Mononuclear cell (primary cell): Measurements from ENCODE around the gene OR9Q1. TPM values are rescaled to one million over a fixed set of nuclear protein-coding genes. Genes with fewer than 3 reads are reported as not detected.
"Not testable (repeated sequence)": the region's sequence is repeated elsewhere in the genome, so short reads cannot be mapped to it uniquely, and the experiment has no call there.

Experiments used
- H3K27me3 ChIP-seq: 2 replicates; pipeline ENCODE4 v1.6.0; 2011; ENCODE audit warnings: low read length, control low read depth; ENCODE audit not compliant: insufficient read depth
- H3K4me1 ChIP-seq: 2 replicates; pipeline ENCODE4 v1.5.1; 2011; ENCODE audit warnings: mild to moderate bottlenecking, low read length, control low read depth; ENCODE audit not compliant: insufficient read depth
- H3K4me3 ChIP-seq: 2 replicates; pipeline ENCODE4 v1.5.1; 2011; ENCODE audit warnings: mild to moderate bottlenecking, low read length, moderate library complexity
- H3K9me3 ChIP-seq: 2 replicates; pipeline ENCODE4 v1.5.1; 2011; ENCODE audit warnings: low read depth, mild to moderate bottlenecking, control low read depth, low read length
- total RNA-seq: library from RNA; depleted of rRNA; stranded (reverse); fragments of >200 nt; gene quantifications from one replicate; pipeline ENCODE4 v1.2.3, GENCODE V29; 2012

Gene OR9Q1, protein sequence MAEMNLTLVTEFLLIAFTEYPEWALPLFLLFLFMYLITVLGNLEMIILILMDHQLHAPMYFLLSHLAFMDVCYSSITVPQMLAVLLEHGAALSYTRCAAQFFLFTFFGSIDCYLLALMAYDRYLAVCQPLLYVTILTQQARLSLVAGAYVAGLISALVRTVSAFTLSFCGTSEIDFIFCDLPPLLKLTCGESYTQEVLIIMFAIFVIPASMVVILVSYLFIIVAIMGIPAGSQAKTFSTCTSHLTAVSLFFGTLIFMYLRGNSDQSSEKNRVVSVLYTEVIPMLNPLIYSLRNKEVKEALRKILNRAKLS
- not detected for total RNA-seq

DNA sequence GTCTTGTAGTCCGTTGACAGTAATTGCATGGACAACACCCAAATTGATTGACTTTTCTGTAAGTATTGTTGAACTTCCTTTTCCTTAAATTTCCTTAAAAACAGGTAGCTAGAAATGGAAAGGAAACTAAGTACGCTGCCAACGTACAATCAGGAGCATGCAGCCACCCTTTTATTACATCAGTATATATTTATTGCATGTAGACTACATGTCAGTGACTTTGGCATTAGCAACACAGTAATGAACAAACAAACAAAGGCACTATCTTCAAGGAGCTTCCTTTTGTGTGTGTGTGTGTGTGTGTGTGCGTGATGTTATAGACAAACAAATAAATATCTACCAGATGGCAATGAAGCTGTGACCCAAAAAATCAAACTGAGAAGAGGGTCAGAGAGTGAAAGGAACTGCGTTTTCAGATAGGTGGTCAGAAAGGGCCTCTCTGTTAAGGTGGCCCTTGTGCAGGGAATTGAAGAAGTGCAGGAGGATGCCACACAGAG lies at the start of gene OR9Q1:
Gene OR9Q1 (plus strand): TSS at position 447 of the 497 bp plus-strand sequence. CDS start 155,564 bp downstream, outside the sequence.
- Histone ChIP-seq H3K4me3 (no peak within 1 kb of the TSS), H3K4me1 (no peaks in the 10 kb centered on the region), H3K27me3 (no peaks in the 10 kb centered on the region), H3K9me3 (no peaks in the 10 kb centered on the region)

DNA sequence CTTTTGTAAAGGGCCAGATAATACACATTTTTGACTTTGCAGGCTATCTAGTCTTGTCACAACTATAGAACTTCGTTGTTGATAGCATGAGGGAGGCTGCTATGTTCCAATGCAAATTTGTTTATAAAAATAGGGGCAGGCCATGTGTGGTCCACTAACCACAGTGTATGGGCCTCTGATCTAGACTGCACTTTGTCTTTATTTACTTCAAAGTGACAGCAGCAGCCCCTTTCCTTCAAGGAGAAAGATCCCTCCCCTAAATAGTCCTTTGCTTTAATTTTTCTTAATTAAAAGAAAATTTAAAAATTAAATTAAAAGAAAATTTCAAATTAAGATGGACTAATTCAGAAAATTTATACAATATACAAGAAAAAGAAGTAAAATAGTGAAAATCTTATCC lies 49.5 kb upstream of the OR9Q1 start:
- Histone ChIP-seq H3K27me3 (no peaks in the 10 kb centered on the region), H3K4me3 (no peak overlapping the region), H3K4me1 (peaks cover 5% of the 10 kb centered on the region), H3K9me3 (no peaks in the 10 kb centered on the region)

DNA sequence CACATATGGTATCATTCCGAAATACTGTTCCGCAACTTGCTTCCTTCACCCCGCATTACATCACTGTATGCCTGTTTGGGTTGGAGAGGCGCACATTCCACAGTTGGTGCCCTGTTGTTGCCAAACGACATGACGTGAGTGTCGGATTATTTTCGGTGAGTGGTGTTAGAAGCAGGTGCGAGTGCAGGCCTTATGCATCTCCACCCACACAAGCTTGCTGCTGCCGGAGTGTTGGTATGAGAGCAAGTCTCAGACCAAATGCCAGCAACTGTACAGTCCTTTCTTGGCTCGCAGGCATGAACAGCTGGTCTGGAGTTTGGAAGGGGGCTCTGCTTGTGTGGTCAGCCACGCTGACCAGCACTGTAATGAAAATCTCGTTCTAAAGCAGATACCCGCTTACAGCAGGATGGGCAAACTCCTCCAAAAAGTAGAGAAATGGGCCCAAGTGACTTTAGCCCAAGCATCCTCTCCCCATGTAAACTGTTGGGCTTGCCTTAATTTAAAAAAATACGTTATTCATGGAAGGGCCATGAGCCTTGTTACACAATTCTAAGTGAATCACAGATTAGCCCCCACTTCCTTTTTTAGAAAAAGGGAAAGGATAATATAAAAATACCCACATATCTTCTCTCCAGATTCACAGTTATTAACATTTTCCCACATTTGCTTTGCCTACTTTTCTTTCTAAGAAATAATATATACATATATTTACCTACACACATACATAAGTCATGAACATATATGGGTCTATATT lies 48.7 kb upstream of the OR9Q1 start:
- H3K27me3 ChIP-seq, result no peaks in the 10 kb centered on the region
- peaks cover 5% of the 10 kb centered on the region for H3K4me1 ChIP-seq
- no peak overlapping the region for H3K4me3 ChIP-seq
- no peaks in the 10 kb centered on the region for H3K9me3 ChIP-seq

DNA sequence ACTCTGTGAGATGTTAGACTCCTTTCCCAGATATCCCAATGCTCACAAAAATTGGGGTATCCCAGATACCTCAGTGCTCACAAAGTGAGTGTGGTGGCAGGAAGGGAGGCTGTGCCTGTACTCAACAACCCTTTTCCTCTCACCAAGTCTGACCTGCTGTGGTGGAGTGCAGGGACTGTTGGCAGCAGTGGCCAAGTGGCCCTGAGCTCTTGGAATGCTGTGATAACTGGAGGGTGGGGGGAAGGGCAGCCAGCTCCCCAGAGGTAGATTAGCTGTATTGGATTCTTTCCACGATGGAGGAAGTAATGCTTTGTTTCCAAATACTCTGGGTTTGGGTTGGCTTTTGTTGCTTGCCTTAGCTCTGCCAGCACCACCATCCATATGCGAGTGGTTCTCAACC lies 46.0 kb upstream of the OR9Q1 start:
- Histone ChIP-seq H3K4me1 (peaks cover 5% of the 10 kb centered on the region), H3K9me3 (no peaks in the 10 kb centered on the region), H3K27me3 (no peaks in the 10 kb centered on the region), H3K4me3 (no peak overlapping the region)

DNA sequence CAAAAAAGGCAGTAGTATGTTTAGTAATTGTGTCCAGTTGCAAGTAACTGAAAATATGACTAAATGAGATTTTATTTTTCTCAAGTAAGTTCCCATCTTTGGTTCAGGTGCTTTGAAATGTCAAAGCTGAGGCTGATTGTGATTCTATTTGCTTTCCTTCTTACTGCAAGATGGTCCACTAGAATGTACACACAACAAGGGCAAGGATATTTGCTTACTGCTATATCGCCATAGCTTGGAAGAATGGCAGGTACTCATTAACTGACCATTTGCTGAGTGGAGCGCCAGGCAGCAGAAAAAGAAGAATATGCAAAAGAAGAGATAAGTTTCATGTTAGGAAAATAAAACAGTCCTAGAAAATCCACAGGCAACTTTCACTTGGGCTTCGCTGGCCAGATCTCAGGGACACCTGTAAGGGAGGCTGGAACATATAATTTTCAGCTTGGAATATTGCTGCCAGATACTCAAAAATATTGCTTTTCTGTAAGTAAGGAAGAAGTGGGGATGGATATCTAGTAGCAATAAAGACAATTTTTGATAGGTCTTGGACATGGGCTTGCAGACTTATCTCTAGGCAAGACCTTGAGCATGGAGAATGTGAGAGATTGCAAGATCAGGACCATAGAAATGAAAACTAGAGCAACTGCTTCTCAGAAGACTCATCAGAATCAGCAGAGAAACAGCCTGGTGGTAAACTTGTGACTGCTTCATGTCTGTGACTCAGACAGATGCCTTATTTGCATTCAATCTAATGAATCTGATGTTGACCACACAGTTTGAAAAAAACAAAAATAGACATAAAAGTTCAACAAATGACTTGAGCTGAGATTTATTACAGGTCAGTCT lies 44.8 kb upstream of the OR9Q1 start:
- Histone ChIP-seq H3K4me3 (no peak overlapping the region), H3K27me3 (no peaks in the 10 kb centered on the region), H3K9me3 (no peaks in the 10 kb centered on the region), H3K4me1 (peaks cover 5% of the 10 kb centered on the region)

DNA sequence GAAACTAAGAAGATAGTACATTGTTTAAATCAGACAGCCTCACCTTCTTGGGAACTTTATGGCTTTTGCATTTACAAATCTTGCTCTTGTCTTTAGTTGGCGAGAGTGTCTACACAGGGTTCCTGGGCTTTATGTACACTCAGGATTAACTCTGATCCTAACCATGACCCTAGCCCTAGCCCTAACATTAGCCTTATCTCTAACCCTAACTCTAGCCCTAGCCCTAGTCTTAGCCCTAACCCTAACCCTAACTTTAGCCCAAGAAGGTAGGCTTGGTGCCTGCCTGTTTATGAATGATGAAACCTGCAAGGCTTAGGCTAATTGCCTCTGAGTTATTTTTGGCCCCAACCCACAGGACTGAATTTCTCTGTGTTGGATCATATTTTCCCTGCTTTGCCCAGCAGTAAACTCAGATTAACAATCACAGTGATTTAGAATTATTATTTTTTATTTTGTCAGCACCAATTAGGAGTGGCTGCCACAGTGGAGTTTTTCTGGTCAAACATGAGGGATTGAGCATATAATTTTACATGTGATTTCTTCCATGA lies 44.1 kb upstream of the OR9Q1 start:
- H3K27me3 ChIP-seq, result no peaks in the 10 kb centered on the region
- H3K9me3 ChIP-seq, result no peaks in the 10 kb centered on the region
- H3K4me1 ChIP-seq, result peaks cover 5% of the 10 kb centered on the region
- no peak overlapping the region for H3K4me3 ChIP-seq

DNA sequence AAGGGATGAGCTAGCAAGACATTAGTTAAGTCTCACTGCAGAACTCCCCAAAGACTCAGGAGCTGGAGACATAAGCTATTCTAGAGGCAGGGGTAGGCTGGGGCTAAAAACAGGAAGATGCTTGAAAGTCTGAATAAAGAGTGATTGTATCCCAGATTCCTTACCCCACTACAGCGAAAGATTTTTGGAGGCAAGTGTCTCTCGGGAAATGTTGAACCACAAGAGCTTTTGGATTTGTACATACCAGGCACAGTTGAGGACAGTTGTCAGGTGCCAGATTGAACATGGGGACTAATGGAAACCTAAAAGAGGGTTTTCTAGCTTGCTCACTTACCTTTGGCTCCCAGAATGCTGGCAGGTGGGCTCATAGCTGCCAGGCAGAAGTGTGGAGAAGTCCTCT lies 43.5 kb upstream of the OR9Q1 start:
- Histone ChIP-seq H3K27me3 (no peaks in the 10 kb centered on the region), H3K9me3 (no peaks in the 10 kb centered on the region), H3K4me1 (peaks cover under 1% of the 10 kb centered on the region), H3K4me3 (no peak overlapping the region)

DNA sequence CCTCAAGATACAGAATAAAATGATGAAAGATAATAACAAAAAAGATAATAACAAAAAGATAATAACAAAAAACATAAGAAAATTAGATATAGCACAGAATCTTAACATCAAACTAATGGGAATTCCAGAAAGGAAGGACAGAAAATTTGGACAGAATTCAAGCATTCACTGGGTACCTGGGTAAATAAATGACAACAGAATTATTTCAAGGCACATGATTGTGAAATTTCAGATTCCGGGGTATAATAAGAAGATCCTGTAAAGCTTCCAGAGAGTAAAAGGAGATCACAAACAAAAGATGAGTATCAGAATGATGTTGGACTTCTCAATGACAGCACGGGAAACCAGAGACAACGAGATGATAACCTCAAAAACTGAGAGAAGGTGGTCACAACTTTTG lies 42.1 kb upstream of the OR9Q1 start:
- no peak overlapping the region for H3K4me3 ChIP-seq
- H3K4me1 ChIP-seq, result no peaks in the 10 kb centered on the region
- no peaks in the 10 kb centered on the region for H3K9me3 ChIP-seq
- no peaks in the 10 kb centered on the region for H3K27me3 ChIP-seq

DNA sequence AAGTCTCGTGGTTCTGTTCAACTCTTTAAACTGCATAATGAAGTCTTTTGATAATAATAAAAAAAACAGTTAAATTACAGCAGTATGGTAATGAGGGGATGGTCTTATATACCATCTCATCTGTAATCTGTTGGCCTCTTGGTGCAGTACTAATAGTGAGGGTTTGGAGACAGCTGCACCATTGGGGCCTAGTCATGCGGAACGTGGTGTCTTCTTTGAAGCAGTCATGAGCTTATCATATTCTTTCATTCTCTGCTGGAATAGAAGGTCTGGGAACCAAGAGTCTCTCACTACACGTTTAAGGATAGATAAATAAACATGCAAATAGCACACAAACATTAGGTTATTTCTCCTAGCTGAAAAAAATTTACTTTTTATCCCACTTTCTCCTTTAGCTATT lies 40.9 kb upstream of the OR9Q1 start:
- H3K4me3 ChIP-seq, result no peak overlapping the region
- H3K27me3 ChIP-seq, result no peaks in the 10 kb centered on the region
- H3K9me3 ChIP-seq, result no peaks in the 10 kb centered on the region
- H3K4me1 ChIP-seq, result no peaks in the 10 kb centered on the region

DNA sequence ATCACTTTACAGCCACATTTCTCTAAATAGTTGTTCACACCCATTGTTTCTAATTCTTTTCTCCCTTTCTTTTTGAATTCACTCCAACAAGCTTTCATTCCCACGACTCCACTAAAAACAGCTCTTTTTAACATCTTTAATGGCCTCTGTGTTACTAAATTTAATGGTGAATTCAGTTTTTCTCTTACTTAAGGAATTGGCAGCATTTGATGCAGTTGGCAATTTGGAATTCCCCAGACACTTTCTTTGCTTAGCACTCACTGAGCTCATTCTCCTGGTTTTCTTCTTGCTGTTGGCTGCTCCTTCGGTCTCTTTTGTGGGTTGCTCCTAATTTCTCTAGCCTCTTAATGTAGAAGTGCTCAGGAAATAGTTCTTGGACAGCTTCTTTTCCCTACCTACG lies 40.5 kb upstream of the OR9Q1 start:
- no peaks in the 10 kb centered on the region for H3K27me3 ChIP-seq
- H3K4me1 ChIP-seq, result no peaks in the 10 kb centered on the region
- H3K9me3 ChIP-seq, result no peaks in the 10 kb centered on the region
- no peak overlapping the region for H3K4me3 ChIP-seq

DNA sequence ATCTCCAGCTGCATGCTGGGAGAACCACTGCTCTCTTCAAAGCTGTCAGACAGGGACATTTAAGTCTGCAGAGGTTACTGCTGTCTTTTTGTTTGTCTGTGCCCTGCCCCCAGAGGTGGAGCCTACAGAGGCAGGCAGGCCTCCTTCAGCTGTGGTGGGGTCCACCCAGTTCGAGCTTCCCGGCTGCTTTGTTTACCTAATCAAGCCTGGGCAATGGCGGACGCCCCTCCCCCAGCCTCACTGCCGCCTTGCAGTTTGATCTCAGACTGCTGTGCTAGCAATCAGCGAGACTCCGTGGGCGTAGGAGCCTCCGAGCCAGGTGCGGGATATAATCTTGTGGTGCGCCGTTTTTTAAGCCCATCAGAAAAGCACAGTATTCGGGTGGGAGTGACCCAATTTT lies 24.2 kb upstream of the OR9Q1 start:
- not testable (repeated sequence) for H3K4me1 ChIP-seq, H3K27me3 ChIP-seq, H3K4me3 ChIP-seq, H3K9me3 ChIP-seq

DNA sequence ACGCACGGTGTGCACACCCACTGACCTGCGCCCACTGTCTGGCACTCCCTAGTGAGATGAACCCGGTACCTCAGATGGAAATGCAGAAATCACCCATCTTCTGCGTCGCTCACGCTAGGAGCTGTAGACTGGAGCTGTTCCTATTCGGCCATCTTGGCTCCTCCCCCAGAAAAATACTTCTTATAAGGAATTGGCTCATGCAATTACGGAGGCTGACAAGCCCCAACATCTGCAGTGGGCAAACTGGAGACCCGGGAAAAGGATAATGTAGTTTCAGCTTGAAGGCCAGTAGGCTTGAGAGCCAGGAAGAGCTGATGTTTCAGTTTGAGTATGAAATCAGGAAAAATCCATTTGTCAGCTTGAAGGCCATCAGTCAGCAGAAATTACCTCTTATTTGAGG lies 23.7 kb upstream of the OR9Q1 start:
- H3K27me3 ChIP-seq, H3K9me3 ChIP-seq, H3K4me3 ChIP-seq, H3K4me1 ChIP-seq: not testable (repeated sequence)

DNA sequence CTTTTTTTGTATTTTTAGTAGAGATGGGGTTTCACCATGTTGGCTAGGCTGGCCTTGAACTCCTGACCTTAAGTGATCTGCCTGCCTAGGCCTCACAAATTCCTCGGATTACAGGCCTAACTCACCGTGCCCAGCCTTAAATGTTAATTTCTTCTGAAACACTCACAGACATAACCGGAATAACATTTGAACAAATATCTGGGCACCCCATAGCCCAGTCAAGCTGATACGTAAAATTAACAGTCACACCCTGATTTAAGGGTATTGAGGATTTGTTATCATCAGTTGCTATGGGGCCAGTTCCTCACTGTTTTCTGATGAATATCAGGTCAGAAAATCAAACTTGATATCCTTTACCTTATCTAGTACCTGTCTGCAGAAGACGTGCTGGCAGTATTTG lies 23.0 kb upstream of the OR9Q1 start:
- Histone ChIP-seq H3K4me1 (no peaks in the 10 kb centered on the region), H3K27me3 (no peaks in the 10 kb centered on the region), H3K4me3 (no peak overlapping the region), H3K9me3 (no peaks in the 10 kb centered on the region)

DNA sequence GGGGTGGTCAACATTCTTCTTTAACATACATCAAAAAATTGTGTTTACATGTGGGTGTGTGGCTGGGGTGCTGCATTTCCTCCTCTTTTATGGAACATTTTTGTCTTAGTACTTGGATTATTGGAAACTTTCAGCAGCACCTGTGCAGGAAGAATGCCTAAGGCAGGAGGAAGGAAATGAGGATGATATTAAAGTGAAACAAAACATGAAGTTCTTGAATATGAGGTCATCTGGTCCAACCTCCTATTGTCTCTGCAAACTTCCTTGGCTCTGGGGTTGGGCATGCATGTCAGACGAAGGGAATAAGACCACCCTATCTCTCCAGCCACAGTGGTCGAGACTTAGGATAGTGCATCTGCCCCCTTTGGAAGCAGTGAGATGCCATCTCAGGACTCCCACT lies 20.6 kb upstream of the OR9Q1 start:
- Histone ChIP-seq H3K9me3 (no peaks in the 10 kb centered on the region), H3K4me1 (no peaks in the 10 kb centered on the region), H3K27me3 (no peaks in the 10 kb centered on the region), H3K4me3 (no peak overlapping the region)

DNA sequence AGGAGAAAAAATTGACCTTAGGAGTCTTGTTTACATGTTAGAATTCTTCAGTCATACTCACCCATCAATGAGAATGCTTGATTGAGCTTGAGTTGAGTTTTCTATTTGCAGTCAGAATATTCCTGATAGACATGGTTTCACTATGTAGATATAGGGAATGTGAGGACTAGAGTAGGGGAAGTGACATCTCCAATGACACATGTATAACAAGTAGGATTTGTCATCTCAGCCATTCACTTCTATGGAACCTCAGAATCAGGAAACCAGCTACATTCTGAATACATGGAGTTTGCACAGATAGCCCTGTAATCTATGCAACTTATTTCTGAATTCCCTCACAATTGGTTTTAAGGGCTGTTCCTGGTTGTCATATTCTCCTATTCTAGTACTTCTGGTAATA lies 20.1 kb upstream of the OR9Q1 start:
- no peak overlapping the region for H3K4me3 ChIP-seq
- no peaks in the 10 kb centered on the region for H3K27me3 ChIP-seq
- H3K9me3 ChIP-seq, result no peaks in the 10 kb centered on the region
- H3K4me1 ChIP-seq, result no peaks in the 10 kb centered on the region
